ENCODE data around the gene TOR2A. TPM values are rescaled to one million over a fixed set of nuclear protein-coding genes. Genes with fewer than 3 reads are reported as not detected.

Gene TOR2A
- total and polyA plus RNA-seq, 9 of the 15 experiments (the other 6 are each of a cell fraction or from before 2014, with no cell fraction given): 0.80 to 25.9 (median 11.1) TPM

- ChIA-PET CTCF (ENCODE audit: low intra/inter-chr PET ratio) (no interaction called here), POLR2A (interaction anchor here (0.6 to 0.8 kb wide), 2 partner anchors 30 to 1104 kb away, joined by 3 read pairs; no protein-coding TSS in a partner anchor)
- FAIRE-seq: no peak
- ATAC-seq: no peak
- H3K27ac ChIP-seq (ENCODE audit: extremely low read depth, low read depth, low read length): no peak overlapping the region
- no peak overlapping the region for H2AFZ ChIP-seq (ENCODE audit: low read depth, low read length)
- H3K9me3 ChIP-seq (replicated peaks; ENCODE audit: control insufficient read depth, insufficient read depth, low read depth, low read length): no peaks in the 10 kb centered on the region
- WGBS (ENCODE audit: insufficient coverage, low coverage, missing lambda C conversion rate): 79% methylated on average over 15 of the region's 19 CpGs
- H3K9ac ChIP-seq (ENCODE audit: insufficient read depth in 1 of 2, low read depth in 2 of 2, low read length in 2 of 2): peak overlapping the region in 1 of 2 experiments; percentile 98; a peak in 2 of 4 replicates
- H3K9me1 ChIP-seq (ENCODE audit: control insufficient read depth, insufficient read depth, low read length): peaks cover 4% of the 10 kb centered on the region
- H3K36me3 ChIP-seq (ENCODE audit: control insufficient read depth, insufficient read depth, low read length): no peaks in the 10 kb centered on the region
- H3K4me3 ChIP-seq: peak overlapping the region; percentile 16; the same call in 1 of the 2 replicates
- in situ Hi-C loops (cut with MboI): no loop called here
- BruUV-seq (replicated peaks): no TSS peak
- intact Hi-C loops (cut with micrococcal nuclease): no loop called here
- H3K79me2 ChIP-seq (ENCODE audit: control insufficient read depth, insufficient read depth, low read length): 0 out of 3 replicates have a peak, but pooled peaks cover 3% of the 10 kb centered on the region
- TF ChIP-seq ZNF561 (CRISPR knock-in tag; conservative IDR thresholded peaks at IDR 0.05) (no peak), RHOXF2B (CRISPR knock-in tag; conservative IDR thresholded peaks at IDR 0.05) (no peak), ZNF23 (CRISPR knock-in tag; IDR thresholded peaks at IDR 0.05) (no peak), MAX (CRISPR knock-in tag; IDR thresholded peaks at IDR 0.05) (peak; percentile 13; the same call in 1 of the 2 replicates), ZNF609 (CRISPR knock-in tag; IDR thresholded peaks at IDR 0.05; ENCODE audit: borderline replicate concordance) (peak; percentile 56; the same call in 1 of the 2 replicates), NFE2 (IDR thresholded peaks at IDR 0.05; ENCODE audit: low read depth) (no peak), E2F5 (CRISPR knock-in tag; IDR thresholded peaks at IDR 0.05) (0 out of 2 replicates have a peak, but pooled peaks have one; percentile 43)
- H3K4me1 ChIP-seq (replicated peaks in 1 of 2; ENCODE audit: control insufficient read depth in 2 of 2, insufficient read depth in 2 of 2, low read length in 2 of 2): peaks cover 4 to 53% of the 10 kb centered on the region in 2 experiments; a peak in 4 of 5 replicates
- 0 out of 2 replicates have a peak overlapping the region, but pooled peaks have one; percentile 33 for H3K4me2 ChIP-seq (ENCODE audit: insufficient read depth, low read length)
- H3K27me3 ChIP-seq (ENCODE audit: control insufficient read depth in 2 of 2, insufficient read depth in 2 of 2, low read length in 2 of 2): no peaks in the 10 kb centered on the region
- H4K20me1 ChIP-seq (replicated peaks; ENCODE audit: control insufficient read depth, insufficient read depth, low read length): peaks cover 3% of the 10 kb centered on the region; the same call in 1 of the 2 replicates
- no peak for DNase-seq (ENCODE audit: extremely low read depth in 1 of 4, low spot score in 3 of 4)
Observed at GRCh38 chr9:127714020-127714750, 20.9 kb downstream of the TOR2A start.
